Daoy (cell line): ENCODE measurements around the gene ZNF692. TPM values are rescaled to one million over a fixed set of nuclear protein-coding genes. Genes with fewer than 3 reads are reported as not detected.
A peak's percentile ranks its signal among the peaks of the same experiment; 100 is the strongest.
"Not testable (repeated sequence)": the region's sequence is repeated elsewhere in the genome, so short reads cannot be mapped to it uniquely, and the experiment has no call there.

Source experiments
- DNase-seq: peaks from one replicate; pipeline ENCODE4 v3.0.0-alpha.2; 2015; ENCODE audit warnings: low read depth
- total RNA-seq: library from RNA; depleted of rRNA; stranded (reverse); fragments of >200 nt; shearing (Covaris generic); gene quantifications from 2 replicates; pipeline ENCODE4 v1.2.3, GENCODE V29; 2014; rRNA removed

The ZNF692 gene
- total RNA-seq, 1 experiment from 2014 or later, result 46.6 TPM

GRCh38 chr1:248810727-248811513, 48.0 kb downstream of the ZNF692 start:
- no peak for DNase-seq

GRCh38 chr1:248810000-248810726, 48.7 kb downstream of the ZNF692 start:
- DNase-seq, result no peak

- no peak for DNase-seq
Measured at GRCh38 chr1:248808876-248809275, 50.0 kb downstream of the ZNF692 start.

GRCh38 chr1:248807067-248807737, 51.7 kb downstream of the ZNF692 start:
- DNase-seq, result peak; percentile 59

- no peak for DNase-seq
Measured at GRCh38 chr1:248805876-248806275, 53.0 kb downstream of the ZNF692 start.

- DNase-seq, result no peak
Measured at GRCh38 chr1:248804771-248805681, 53.9 kb downstream of the ZNF692 start.

GRCh38 chr1:248803501-248803900, 55.4 kb downstream of the ZNF692 start:
- DNase-seq, result not testable (repeated sequence)

- DNase-seq, result no peak
Measured at GRCh38 chr1:248802454-248802853, 56.4 kb downstream of the ZNF692 start.

- DNase-seq, result no peak
Measured at GRCh38 chr1:248800459-248800858, 58.4 kb downstream of the ZNF692 start.

Other genes with a start within 250 kb of the ZNF692 start
- gene OR2T11, start 224.0 kb downstream of the ZNF692 start, total RNA-seq, result not detected in 2 replicates
- gene OR2T35, start 213.8 kb downstream of the ZNF692 start, total RNA-seq, result not detected in 2 replicates
- gene OR2T27, start 203.6 kb downstream of the ZNF692 start, total RNA-seq, result not detected in 2 replicates
- not detected in 2 replicates for gene OR14I1, start 156.3 kb downstream of the ZNF692 start, total RNA-seq
- gene LYPD8, start 103.3 kb downstream of the ZNF692 start, total RNA-seq, result 0.51 and 1.1 TPM in 2 replicates
- gene SH3BP5L, start 33.2 kb downstream of the ZNF692 start, total RNA-seq, result 16.7 and 23.8 TPM in 2 replicates
- gene ZNF672, start 20.9 kb downstream of the ZNF692 start, total RNA-seq, result 19.9 and 20.2 TPM in 2 replicates
- 7.0 and 7.9 TPM in 2 replicates for gene PGBD2, start 47.1 kb upstream of the ZNF692 start, total RNA-seq